A549 treated with CpdA at 1 μM for 4 hours (cell line): Measurements from ENCODE around the gene CRYBB3. TPM values are rescaled to one million over a fixed set of nuclear protein-coding genes. Genes with fewer than 3 reads are reported as not detected.

Experiments used
- total RNA-seq: library from RNA; stranded (reverse); fragments of 200-300 nt; extraction: Qiagen RNA extraction; gene quantifications from 5 replicates; pipeline ENCODE4 v1.2.3, GENCODE V29; 2022; ENCODE audit warnings: low read depth

The CRYBB3 gene
- not detected in 5 replicates for total RNA-seq

DNA sequence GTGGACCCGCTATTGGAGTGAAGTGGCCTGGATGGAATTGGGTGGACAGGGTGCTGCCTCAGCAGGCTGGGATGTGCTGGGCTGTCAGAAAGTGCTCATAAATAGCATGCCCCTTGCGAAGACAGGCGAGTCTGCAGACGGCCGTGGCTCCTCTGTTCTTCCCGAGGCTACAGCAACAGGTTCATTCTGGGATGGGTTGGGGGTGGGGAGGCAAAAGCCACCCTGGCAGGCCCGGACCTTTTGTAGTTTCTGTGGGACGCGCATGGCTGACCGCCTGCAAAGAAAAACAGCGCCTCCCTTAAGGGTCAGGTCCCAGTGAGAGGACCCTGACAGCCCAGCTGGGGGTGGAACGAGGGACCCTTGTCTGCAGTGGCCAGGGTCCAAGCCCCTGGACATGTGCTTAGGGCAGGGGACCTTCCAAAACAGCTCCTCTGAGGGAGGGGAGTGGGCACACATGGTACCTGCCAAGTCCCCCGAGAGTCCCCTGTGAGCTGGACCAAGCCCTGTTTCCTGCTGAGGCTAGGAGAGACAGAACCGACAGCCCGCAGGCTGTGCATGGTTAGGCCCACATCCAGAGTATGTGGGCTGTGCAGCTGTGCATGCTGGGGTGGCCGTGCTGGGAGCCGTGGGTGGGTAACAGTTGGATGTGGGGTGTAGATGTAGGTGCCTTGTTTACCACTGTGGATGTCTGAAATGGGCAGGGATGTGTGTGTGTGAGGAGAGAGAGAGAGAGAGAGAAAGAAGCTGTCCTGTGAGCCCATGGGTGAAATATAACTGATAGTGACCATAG lies at the start of gene CRYBB3:
TSS of gene CRYBB3 (plus strand) at position 128 of the 790 bp plus-strand sequence. CDS start 1,539 bp downstream, outside the sequence.

DNA sequence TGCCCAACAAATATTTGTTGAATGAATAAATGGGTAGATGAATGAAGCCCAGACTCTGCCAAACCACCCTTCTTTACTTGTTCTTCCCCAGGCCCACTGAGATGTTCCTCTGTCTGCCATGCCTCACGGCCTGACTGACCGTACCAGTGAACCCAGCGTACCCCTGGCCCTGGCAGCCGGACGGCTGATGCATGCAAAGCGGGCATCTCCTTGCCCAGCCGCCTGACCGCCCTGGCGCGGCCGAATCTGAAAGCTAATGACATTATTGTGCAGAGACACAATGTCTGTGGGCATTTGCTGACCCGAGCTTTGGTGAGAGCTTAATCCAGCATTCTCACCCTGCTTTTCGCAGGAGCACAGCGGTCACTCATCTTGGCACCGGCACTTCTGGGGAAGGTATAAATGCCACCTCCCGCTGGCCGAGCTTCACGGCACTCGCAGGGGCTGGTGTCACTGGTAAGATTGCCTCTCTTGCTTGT lies 19.6 kb downstream of the CRYBB3 start, which contains the start of gene CRYBB2:
TSS of gene CRYBB2 (plus strand) at position 429 of the 479 bp plus-strand sequence. CDS start 1,791 bp downstream, outside the sequence.

Other genes starting within 250 kb of the CRYBB3 start
- gene KIAA1671, start 247.1 kb upstream of the CRYBB3 start, total RNA-seq: 7.0 to 10.8 TPM (median 8.6 TPM) in 5 replicates
- gene CRYBB2, start 19.8 kb downstream of the CRYBB3 start, total RNA-seq: 0.08 to 0.23 TPM in 2 of 5 replicates, not detected in the others